Neuronal stem cell (in vitro differentiated cells): ENCODE results near the gene GRIA4.

Source experiments
- DNase-seq: peaks from one replicate; pipeline ENCODE4 v3.0.0-alpha.2; 2013; ENCODE audit warnings: low spot score
- H2AFZ ChIP-seq: one replicate; pipeline ENCODE4 v1.6.1; 2013; ENCODE audit warnings: mild to moderate bottlenecking, low read length, inconsistent platforms
- H2AK5ac ChIP-seq: 2 replicates; pipeline ENCODE4 v1.6.1; 2013; ENCODE audit warnings: low read depth, mild to moderate bottlenecking, inconsistent platforms, low read length, moderate library complexity, mixed read lengths
- H2BK120ac ChIP-seq: 2 replicates; pipeline ENCODE4 v1.6.1; 2013; ENCODE audit warnings: low read depth, mild to moderate bottlenecking, inconsistent platforms, low read length, moderate library complexity, mixed read lengths
- H2BK12ac ChIP-seq: one replicate; pipeline ENCODE4 v1.6.1; 2013; ENCODE audit warnings: low read length, inconsistent platforms
- H2BK15ac ChIP-seq: 2 replicates; pipeline ENCODE4 v1.6.1; 2013; ENCODE audit warnings: mild to moderate bottlenecking, low read length, inconsistent platforms, mixed read lengths
- H2BK5ac ChIP-seq: one replicate; pipeline ENCODE4 v1.6.1; 2013; ENCODE audit warnings: inconsistent platforms, mild to moderate bottlenecking, low read length, moderate library complexity
- H3K14ac ChIP-seq: one replicate; pipeline ENCODE4 v1.6.1; 2013; ENCODE audit warnings: low read length, inconsistent platforms
- H3K18ac ChIP-seq: 2 replicates; pipeline ENCODE4 v1.6.1; 2013; ENCODE audit warnings: low read length, inconsistent platforms
- H3K23ac ChIP-seq: 2 replicates; pipeline ENCODE4 v1.6.1; 2013; ENCODE audit warnings: low read depth, mild to moderate bottlenecking, mixed read lengths, low read length, inconsistent platforms; ENCODE audit not compliant: poor library complexity
- H3K27ac ChIP-seq: replicated peaks from 3 replicates; pipeline ENCODE4 v1.5.1; 2013; ENCODE audit warnings: low read length, inconsistent platforms
- H3K27me3 ChIP-seq, 3 experiments: 2 replicates each; pipeline ENCODE4 v1.6.1; 2013; ENCODE audit warnings: low read length in 3 of 3, mild to moderate bottlenecking in 2 of 3, inconsistent platforms in 1 of 3, low read depth in 1 of 3, mixed read lengths in 1 of 3, moderate library complexity in 1 of 3; ENCODE audit not compliant: control insufficient read depth in 3 of 3, insufficient read depth in 3 of 3
- H3K36me3 ChIP-seq, 2 donors: replicated peaks in 1 of 2; 2 replicates each; pipeline ENCODE4 v1.6.1; 2013; ENCODE audit warnings: low read length in 2 of 2; ENCODE audit not compliant: control insufficient read depth in 2 of 2, insufficient read depth in 2 of 2
- H3K4ac ChIP-seq: 2 replicates; pipeline ENCODE4 v1.6.1; 2013; ENCODE audit warnings: inconsistent platforms, mild to moderate bottlenecking, low read length, moderate library complexity
- H3K4me1 ChIP-seq, 2 donors: 1 replicate in 1 of 2; 2 replicates in 1 of 2; pipeline ENCODE4 v1.6.1; 2013; ENCODE audit warnings: low read length in 2 of 2, low read depth in 1 of 2; ENCODE audit not compliant: control insufficient read depth in 2 of 2, insufficient read depth in 1 of 2
- H3K4me2 ChIP-seq: one replicate; pipeline ENCODE4 v1.6.1; 2013; ENCODE audit warnings: mild to moderate bottlenecking, low read length, inconsistent platforms; ENCODE audit not compliant: insufficient read depth, poor library complexity, severe bottlenecking
- H3K4me3 ChIP-seq, 2 donors: 2 replicates each; pipeline ENCODE4 v1.5.1; 2013; ENCODE audit warnings: low read length in 2 of 2, mild to moderate bottlenecking in 2 of 2, inconsistent platforms in 1 of 2, moderate library complexity in 1 of 2
- H3K79me1 ChIP-seq: one replicate; pipeline ENCODE4 v1.6.1; 2013; ENCODE audit warnings: low read depth, mild to moderate bottlenecking, inconsistent platforms, low read length, moderate library complexity
- H3K9ac ChIP-seq: one replicate; pipeline ENCODE4 v1.6.1; 2013; ENCODE audit warnings: mild to moderate bottlenecking, low read depth, low read length, inconsistent platforms; ENCODE audit not compliant: poor library complexity
- H3K9me3 ChIP-seq, 2 donors: replicated peaks in 1 of 2; 2 replicates each; pipeline versions ENCODE3 to v1.6.1; 2013; ENCODE audit warnings: low read length in 2 of 2, mild to moderate bottlenecking in 2 of 2, inconsistent platforms in 1 of 2, low read depth in 1 of 2, mixed read lengths in 1 of 2, moderate library complexity in 1 of 2; ENCODE audit not compliant: control insufficient read depth in 2 of 2, insufficient read depth in 1 of 2
- H4K8ac ChIP-seq: one replicate; pipeline ENCODE4 v1.6.1; 2013; ENCODE audit warnings: low read depth, mild to moderate bottlenecking, inconsistent platforms, low read length, moderate library complexity
- H4K91ac ChIP-seq: one replicate; pipeline ENCODE4 v1.6.1; 2013; ENCODE audit warnings: low read length, low read depth, mild to moderate bottlenecking, inconsistent platforms; ENCODE audit not compliant: poor library complexity
- WGBS, 2 donors: extraction: QIAGEN DNeasy Blood & Tissue Kit; methylation state at CpG; one replicate each; pipeline ENCODE4 v1.1.7; 2013; ENCODE audit warnings: missing lambda C conversion rate in 2 of 2, mixed read lengths in 1 of 2; ENCODE audit not compliant: insufficient read length in 2 of 2, insufficient replicate concordance in 1 of 2; ENCODE audit errors: extremely low coverage in 2 of 2; 5-methylcytosine and 5-hydroxymethylcytosine counted together

GRIA4 gene

DNA sequence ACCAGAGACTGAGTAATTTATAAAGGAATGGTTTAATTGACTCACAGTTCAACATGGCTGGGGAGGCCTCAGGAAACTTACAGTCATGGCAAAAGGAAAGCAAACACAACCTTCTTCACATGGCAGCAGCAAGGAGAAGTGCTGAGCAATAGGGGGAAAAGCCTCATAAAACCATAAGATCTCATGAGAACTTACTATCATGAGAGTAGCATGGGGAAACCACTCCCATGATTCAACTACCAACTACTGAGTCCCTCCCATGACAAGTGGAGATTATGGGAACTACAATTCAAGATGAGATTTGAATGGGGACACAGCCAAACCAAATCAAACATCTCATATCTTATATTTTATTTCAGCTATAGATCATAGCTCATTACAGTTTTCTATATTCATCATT is 33.0 kb downstream of the GRIA4 start:
- H3K23ac ChIP-seq: no peak overlapping the region
- H3K9ac ChIP-seq: no peak overlapping the region
- H3K14ac ChIP-seq: no peak overlapping the region
- H3K4me3 ChIP-seq: no peak overlapping the region
- no peak overlapping the region for H2BK12ac ChIP-seq
- H3K27me3 ChIP-seq: no peaks in the 10 kb centered on the region
- no peak overlapping the region for H3K4me2 ChIP-seq
- no peak overlapping the region for H3K18ac ChIP-seq
- no peak overlapping the region for H2BK5ac ChIP-seq
- H3K4me1 ChIP-seq: peaks cover 0 to 4% of the 10 kb centered on the region in 2 donors
- H3K79me1 ChIP-seq: no peaks in the 10 kb centered on the region
- H2BK120ac ChIP-seq: no peak overlapping the region
- H2AFZ ChIP-seq: no peak overlapping the region
- no peak overlapping the region for H2AK5ac ChIP-seq
- H3K4ac ChIP-seq: no peak overlapping the region
- H2BK15ac ChIP-seq: no peak overlapping the region
- no peaks in the 10 kb centered on the region for H3K36me3 ChIP-seq
- DNase-seq: no peak
- H4K91ac ChIP-seq: no peak overlapping the region
- peaks cover 0 to 2% of the 10 kb centered on the region in 2 donors for H3K9me3 ChIP-seq
- no peak overlapping the region for H3K27ac ChIP-seq
- H4K8ac ChIP-seq: no peak overlapping the region

- no peak for DNase-seq
- H4K91ac ChIP-seq: no peak overlapping the region
- H3K23ac ChIP-seq: no peak overlapping the region
- H2BK15ac ChIP-seq: no peak overlapping the region
- peak overlapping the region; percentile 12 for H2AFZ ChIP-seq
- no peak overlapping the region for H2BK12ac ChIP-seq
- H3K27me3 ChIP-seq: no peaks in the 10 kb centered on the region
- H2BK120ac ChIP-seq: no peak overlapping the region
- no peak overlapping the region for H3K14ac ChIP-seq
- no peaks in the 10 kb centered on the region for H3K36me3 ChIP-seq
- no peak overlapping the region for H2BK5ac ChIP-seq
- no peak overlapping the region for H3K27ac ChIP-seq
- no peak overlapping the region for H3K4me3 ChIP-seq
- H4K8ac ChIP-seq: no peak overlapping the region
- no peak overlapping the region for H3K4ac ChIP-seq
- WGBS, 2 donors: no CpG with 5 or more reads among the region's 7 CpGs
- H3K4me2 ChIP-seq: no peak overlapping the region
- H2AK5ac ChIP-seq: no peak overlapping the region
- H3K79me1 ChIP-seq: no peaks in the 10 kb centered on the region
- no peak overlapping the region for H3K9ac ChIP-seq
- no peak overlapping the region for H3K18ac ChIP-seq
- peaks cover 0 to 2% of the 10 kb centered on the region in 2 donors for H3K9me3 ChIP-seq
- peaks cover 0 to 4% of the 10 kb centered on the region in 2 donors for H3K4me1 ChIP-seq
Observed at GRCh38 chr11:105644839-105645573, 35.1 kb downstream of the GRIA4 start.

- Histone ChIP-seq H2BK120ac (no peak overlapping the region), H3K4me1 (peaks cover 0 to 4% of the 10 kb centered on the region in 2 donors), H3K4ac (no peak overlapping the region), H2AFZ (no peak overlapping the region), H3K4me2 (no peak overlapping the region), H3K9ac (no peak overlapping the region), H3K9me3 (peaks cover 0 to 2% of the 10 kb centered on the region in 2 donors), H4K8ac (no peak overlapping the region), H2AK5ac (no peak overlapping the region), H3K4me3 (no peak overlapping the region), H3K36me3 (no peaks in the 10 kb centered on the region), H4K91ac (no peak overlapping the region), H3K23ac (no peak overlapping the region), H3K27ac (no peak overlapping the region), H3K14ac (no peak overlapping the region), H2BK5ac (no peak overlapping the region), H3K18ac (no peak overlapping the region), H2BK12ac (no peak overlapping the region), H2BK15ac (no peak overlapping the region), H3K79me1 (no peaks in the 10 kb centered on the region), H3K27me3 (no peaks in the 10 kb centered on the region)
- no CpG with 5 or more reads among the region's 1 CpG for WGBS, 2 donors
- DNase-seq: no peak
Observed at GRCh38 chr11:105647780-105648179, 37.9 kb downstream of the GRIA4 start.

DNA sequence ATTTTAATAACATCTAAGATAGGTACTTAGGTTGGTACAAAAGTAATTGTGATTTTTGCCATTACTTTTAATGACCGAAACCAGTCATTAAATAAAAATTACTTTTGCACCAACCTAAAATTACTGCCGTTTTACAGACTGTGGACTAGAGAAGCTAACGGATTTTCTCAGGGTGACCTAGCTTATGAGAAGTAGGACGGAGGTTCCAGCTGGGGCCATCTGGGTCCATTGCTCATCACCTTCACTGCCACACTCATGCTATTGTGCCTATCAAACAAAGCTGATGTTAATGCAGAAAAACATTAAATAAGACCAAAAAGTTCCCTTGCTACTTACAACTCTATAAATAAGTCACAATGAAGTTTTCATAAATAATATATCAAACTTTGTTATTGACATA is 38.9 kb downstream of the GRIA4 start:
- Histone ChIP-seq H3K18ac (no peak overlapping the region), H3K4me3 (no peak overlapping the region), H3K4me2 (no peak overlapping the region), H3K4ac (no peak overlapping the region), H2BK5ac (no peak overlapping the region), H3K14ac (no peak overlapping the region), H2BK15ac (no peak overlapping the region), H3K36me3 (no peaks in the 10 kb centered on the region), H2BK120ac (no peak overlapping the region), H3K4me1 (peaks cover 0 to 4% of the 10 kb centered on the region in 2 donors), H2BK12ac (no peak overlapping the region), H3K9me3 (peaks cover 0 to 3% of the 10 kb centered on the region in 2 donors), H2AFZ (no peak overlapping the region), H3K23ac (no peak overlapping the region), H3K79me1 (no peaks in the 10 kb centered on the region), H2AK5ac (no peak overlapping the region), H4K91ac (no peak overlapping the region), H3K27ac (no peak overlapping the region), H3K27me3 (no peaks in the 10 kb centered on the region), H4K8ac (no peak overlapping the region), H3K9ac (no peak overlapping the region)
- WGBS, 2 donors: no CpG with 5 or more reads among the region's 4 CpGs
- no peak for DNase-seq
